ENCODE data around the gene DYTN.

DYTN gene

DNA sequence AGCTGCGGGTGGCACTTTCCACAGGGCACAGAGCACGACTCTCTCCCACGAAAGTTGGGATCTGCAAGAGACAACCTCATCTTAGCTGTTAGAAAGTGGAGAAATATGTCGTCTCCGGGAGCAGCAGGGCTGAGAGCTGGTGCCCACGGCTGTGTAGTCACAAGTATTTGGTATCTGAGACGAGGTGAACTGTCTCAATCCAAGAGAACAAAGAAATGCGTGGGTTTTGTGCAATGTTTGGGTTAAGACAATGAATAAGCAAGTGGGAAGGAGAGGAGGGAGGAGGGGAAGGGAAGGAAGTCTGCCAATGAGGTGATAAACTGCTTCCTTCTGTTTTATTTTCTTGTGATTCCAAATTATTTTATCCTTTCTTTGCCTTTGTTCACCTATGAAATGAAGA, 18.0 kb downstream of the DYTN start:
- no peak overlapping the region for H3K4me3 ChIP-seq (ENCODE audit: control insufficient read depth, low read depth, low read length)
- TF ChIP-seq, protein P1, sequence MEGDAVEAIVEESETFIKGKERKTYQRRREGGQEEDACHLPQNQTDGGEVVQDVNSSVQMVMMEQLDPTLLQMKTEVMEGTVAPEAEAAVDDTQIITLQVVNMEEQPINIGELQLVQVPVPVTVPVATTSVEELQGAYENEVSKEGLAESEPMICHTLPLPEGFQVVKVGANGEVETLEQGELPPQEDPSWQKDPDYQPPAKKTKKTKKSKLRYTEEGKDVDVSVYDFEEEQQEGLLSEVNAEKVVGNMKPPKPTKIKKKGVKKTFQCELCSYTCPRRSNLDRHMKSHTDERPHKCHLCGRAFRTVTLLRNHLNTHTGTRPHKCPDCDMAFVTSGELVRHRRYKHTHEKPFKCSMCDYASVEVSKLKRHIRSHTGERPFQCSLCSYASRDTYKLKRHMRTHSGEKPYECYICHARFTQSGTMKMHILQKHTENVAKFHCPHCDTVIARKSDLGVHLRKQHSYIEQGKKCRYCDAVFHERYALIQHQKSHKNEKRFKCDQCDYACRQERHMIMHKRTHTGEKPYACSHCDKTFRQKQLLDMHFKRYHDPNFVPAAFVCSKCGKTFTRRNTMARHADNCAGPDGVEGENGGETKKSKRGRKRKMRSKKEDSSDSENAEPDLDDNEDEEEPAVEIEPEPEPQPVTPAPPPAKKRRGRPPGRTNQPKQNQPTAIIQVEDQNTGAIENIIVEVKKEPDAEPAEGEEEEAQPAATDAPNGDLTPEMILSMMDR (IDR thresholded peaks at IDR 0.05; ENCODE audit: control insufficient read depth, insufficient read depth, low read depth, low read length, missing control alignments): no peak
- no peak for DNase-seq (ENCODE audit: low read depth)

DNA sequence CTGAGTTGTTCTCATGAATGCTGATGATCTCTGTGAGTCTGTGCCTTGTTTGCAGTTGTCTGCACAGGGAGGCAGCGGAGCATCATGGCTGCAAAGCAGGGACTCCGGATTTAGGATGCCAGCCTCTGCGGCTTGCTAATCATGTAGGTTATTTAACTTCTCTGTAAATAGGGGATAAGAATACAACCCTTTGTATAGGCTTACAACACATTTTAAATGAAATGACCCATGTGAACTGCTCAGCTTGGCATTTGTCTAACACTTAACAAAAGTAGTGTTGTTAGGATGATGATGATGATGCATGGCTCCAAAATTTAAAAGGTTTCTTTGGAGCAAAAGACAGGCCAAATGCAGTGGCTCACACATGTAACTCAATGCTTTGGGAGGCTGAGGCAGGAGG, 19.4 kb downstream of the DYTN start:
- TF ChIP-seq, protein P1 (IDR thresholded peaks at IDR 0.05; ENCODE audit: control insufficient read depth, insufficient read depth, low read depth, low read length, missing control alignments): no peak
- no peak overlapping the region for H3K4me3 ChIP-seq (ENCODE audit: control insufficient read depth, low read depth, low read length)

DNA sequence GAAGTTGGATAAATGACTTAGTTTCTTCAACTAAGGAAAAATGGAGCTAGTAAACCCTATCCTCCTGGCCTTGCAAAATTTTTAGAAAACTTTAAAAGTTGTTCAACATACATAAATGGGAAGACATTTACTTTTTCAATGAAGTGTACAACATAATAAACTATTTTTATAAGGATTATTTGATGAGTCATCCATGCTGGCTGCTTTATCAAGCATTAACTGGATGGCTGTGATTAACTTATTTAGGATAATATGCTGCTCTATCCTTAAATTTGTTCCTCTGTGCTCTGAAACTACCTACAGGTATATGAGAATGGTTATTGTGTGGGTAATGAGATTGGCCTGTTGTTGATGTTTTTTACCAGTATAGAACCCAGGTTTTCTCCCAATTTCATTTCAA, 21.3 kb downstream of the DYTN start:
- DNase-seq (ENCODE audit: low read depth): no peak
- no peak overlapping the region for H3K4me3 ChIP-seq (ENCODE audit: control insufficient read depth, low read depth, low read length)
- TF ChIP-seq, protein P1 (IDR thresholded peaks at IDR 0.05; ENCODE audit: control insufficient read depth, insufficient read depth, low read depth, low read length, missing control alignments): no peak

More for the DNA sequence above, 19.4 kb downstream of the DYTN start:
- no peak for DNase-seq (ENCODE audit: low read depth)

DNA sequence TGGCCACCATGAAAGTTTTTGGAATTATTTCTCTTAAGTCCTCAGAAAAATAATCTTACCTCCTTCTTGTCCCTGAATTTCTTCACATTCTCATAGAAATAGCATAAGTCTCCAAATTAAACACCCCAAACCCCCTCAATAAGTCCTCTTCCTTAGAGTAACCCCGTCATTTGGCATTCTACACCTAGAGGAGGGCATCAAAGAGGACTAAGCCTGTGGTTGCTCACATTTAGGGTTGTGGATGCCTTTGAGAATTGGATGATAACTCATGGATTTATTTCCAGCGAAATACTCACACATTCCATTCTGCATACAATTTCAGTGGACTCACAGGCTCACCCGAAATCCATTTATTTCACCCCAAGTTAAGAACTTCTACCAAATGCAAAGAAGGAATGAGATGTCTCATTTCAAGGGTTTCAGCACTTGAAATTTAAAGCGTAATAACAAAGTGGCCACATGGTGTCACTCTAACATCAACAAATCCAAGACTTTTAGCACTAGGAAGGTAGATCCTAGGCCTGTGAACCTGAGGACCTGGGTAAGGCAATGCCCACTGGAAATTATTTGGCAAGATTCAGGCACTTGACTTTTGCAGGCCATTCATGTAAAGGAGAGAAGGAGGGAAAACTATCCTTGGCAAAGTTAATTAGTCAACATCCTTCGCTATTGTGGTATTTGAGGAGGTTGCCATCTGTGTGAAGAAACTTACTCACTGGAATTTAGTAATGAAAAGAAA, 24.6 kb downstream of the DYTN start:
- TF ChIP-seq, protein P1 (IDR thresholded peaks at IDR 0.05; ENCODE audit: control insufficient read depth, insufficient read depth, low read depth, low read length, missing control alignments): peak; percentile 59
- DNase-seq (ENCODE audit: low read depth): peak; percentile 33
- H3K4me3 ChIP-seq (ENCODE audit: control insufficient read depth, low read depth, low read length): no peak overlapping the region

DNA sequence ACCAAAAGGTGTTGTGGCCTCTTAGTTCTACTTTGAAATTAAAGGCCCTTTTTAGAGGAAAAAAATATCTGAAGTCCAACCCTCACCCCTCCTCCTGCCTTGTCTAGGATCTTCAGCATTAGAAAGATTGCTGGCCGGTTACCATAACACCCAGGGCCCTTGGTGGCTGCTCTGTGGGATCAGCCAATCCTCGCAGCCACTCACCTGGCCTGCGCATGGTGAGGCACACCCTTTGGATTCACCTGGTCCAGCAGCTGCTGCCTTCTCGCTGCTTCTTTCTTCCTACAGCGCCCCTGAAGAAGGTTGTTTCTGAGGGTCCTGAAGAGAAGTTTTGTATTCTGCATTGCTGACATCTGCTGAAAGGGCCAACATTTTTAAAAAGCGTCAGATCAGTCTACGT, 25.2 kb downstream of the DYTN start:
- DNase-seq (ENCODE audit: low read depth): no peak
- TF ChIP-seq, protein P1 (IDR thresholded peaks at IDR 0.05; ENCODE audit: control insufficient read depth, insufficient read depth, low read depth, low read length, missing control alignments): no peak
- no peak overlapping the region for H3K4me3 ChIP-seq (ENCODE audit: control insufficient read depth, low read depth, low read length)

DNA sequence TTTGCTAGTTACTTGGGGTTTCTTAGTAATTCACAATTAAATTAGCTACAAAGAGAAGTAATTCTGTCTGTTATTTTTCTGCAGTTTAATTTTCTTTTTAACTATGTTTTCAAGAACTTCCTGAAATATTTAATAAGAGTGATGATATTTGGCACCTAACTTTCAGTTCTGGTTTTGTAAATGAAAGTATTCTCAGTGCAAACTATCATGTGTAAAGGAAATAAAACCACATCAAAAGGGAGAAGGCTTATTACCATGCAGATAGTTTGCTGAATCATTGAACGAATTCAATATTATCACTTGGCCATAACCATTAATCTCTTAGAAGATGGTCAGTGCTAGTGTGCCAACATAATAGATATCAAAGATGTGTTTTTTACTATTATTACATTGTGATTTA, 29.2 kb downstream of the DYTN start:
- TF ChIP-seq, protein P1 (IDR thresholded peaks at IDR 0.05; ENCODE audit: control insufficient read depth, insufficient read depth, low read depth, low read length, missing control alignments): no peak
- no peak overlapping the region for H3K4me3 ChIP-seq (ENCODE audit: control insufficient read depth, low read depth, low read length)
- no peak for DNase-seq (ENCODE audit: low read depth)
